GM21423 (cell line): ENCODE results near the gene C4orf50.

Experiments used
- ATAC-seq: cut with Tn5 transposase; IDR thresholded peaks from one replicate; pipeline ENCODE4 v1.9.1; 2021; ENCODE audit warnings: mild to moderate bottlenecking, moderate library complexity; ENCODE audit not compliant: unreplicated experiment

C4orf50 gene

DNA sequence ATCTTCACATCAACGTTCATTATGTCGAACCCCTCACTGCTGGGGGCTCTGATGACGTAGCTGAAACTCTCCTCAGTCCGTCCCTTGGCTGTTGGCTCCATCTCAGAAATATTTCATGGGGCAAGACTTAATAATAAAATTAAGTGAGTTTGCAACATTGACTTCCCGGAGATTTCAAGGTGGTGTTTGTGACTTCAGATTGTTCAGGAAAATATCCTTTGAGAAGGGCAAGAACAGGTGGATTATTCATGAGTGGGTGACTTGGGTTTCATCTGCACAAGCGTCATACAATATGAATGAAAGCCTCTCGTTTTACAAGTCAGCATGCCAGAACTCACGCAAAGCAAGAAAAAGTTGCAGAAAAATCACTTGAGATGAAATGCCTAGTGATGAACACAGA, at the start of gene C4orf50:
Gene C4orf50 (minus strand): TSS at position 101 of the 400 bp plus-strand sequence.
- no peak for ATAC-seq

- ATAC-seq: no peak
These were observed 47.8 kb upstream of the C4orf50 start for GRCh38 chr4:6065934-6066590.

- no peak for ATAC-seq
These were observed 46.9 kb upstream of the C4orf50 start for GRCh38 chr4:6065166-6065565.

DNA sequence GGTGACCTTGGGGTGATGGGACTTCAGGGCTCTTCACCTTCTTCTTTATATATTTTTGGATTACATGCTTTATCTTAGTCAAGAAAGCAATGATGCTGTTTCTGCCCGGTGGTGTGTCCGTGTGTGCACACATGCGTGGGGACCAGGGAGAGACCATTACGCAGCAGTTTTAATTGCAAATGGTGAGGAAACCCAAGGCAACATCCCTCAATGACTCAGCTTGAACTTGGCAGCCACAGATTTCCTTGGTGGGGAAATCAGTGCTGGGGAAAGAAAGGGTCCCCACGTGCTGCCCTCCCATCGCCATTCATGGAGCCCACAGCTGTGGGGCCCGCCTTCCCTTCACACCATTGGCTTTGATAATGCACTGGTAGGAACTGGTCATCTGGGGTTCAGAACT, 46.2 kb upstream of the C4orf50 start:
- ATAC-seq: no peak

DNA sequence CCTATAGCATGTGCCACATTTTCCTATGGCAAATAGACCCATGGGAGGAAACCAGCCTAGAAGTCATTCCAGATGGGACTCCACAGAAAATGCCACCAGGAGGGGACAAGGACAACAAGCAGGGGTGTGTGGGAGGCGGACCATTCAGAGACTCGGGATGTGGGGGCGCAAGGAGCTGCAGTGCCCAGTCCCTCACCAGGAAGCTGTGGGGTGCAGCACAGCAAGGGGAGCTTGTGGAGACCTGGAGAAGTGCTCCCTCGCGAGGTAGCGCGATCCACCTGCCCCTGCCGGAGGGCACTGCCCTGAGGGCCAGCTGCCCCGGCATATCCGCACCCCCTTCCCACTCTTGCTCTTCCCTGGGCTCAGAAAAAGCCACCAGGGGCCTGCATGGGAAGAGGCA, 45.5 kb upstream of the C4orf50 start:
- no peak for ATAC-seq

DNA sequence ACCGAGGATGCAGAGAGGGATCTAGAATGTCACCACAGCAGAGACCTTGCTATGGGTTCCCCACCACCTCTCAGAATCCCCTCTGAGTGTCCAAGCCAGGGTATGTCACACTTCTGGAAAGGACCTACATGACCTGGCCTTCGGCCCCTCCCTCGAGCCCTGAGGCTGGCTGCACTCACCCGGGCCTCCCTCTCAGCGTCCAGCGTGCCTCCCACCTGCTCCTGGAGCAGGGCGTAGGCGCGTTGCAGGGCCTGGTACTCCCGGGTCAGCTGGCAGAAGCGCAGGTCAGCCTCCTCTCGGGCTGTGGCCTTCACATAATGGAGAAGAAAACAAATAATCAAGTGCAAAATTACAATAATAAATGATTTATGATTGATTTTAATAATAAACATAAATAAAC, 43.9 kb upstream of the C4orf50 start:
- ATAC-seq: no peak

DNA sequence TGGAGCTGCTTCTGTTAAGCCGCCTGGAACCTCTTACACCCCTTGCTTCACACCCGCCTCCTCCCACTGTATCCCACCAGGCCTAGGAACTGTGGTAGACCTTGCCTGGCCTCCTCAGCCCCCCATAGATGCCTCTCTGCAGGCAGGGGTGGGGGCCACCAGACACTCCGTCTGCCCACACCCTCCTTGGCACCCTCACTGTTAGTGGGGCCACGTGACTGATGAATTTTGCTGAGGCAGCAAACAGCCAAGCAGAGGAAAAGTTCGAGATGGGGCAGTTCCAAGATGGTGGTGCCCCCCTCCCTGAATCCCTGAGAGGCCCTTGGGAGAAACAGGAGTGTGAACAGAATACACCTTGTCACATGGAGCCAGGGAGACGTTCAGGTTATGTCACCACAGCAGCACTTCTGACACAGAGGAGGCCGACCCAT, 41.2 kb upstream of the C4orf50 start:
- no peak for ATAC-seq

DNA sequence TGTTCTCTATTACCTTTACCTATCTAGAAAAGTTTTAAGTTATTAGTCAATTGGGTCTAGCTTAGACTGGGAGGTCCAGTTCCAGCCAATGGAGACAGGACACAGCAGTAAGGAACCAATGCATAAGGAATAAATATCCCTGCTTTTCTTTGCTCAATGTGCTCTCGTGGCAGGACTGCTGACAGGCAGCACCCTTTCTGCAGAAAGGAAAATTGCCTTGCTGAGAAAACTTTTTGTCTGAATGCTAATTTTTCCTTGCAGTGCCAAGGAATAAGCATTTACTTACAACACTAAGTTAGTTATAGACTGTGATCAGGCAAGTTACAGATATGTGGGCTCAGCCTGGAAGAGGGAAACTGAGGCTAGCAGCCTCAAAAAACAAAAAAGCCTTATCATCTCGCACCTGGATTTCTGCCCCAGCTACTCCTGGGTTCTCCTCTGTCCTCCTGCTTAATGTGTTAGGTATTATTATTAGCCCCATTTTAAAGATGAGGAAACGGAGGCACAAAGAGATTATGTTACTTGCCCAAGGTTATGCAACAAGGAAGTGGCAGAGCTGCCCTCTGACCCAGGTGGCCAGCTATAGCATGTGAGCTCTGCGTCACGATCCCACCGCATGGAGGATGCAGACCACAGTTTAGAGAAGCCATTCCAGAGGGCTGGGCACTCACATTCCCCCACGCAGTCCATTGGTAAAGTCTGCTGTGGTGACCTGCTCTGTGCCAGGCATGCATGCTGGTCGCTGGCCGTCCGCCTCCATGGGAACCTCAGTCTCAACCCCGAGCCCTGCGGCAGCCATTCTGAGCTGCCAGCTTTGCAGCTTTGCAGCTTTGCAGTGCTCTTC, 40.5 kb upstream of the C4orf50 start:
- ATAC-seq: no peak

- ATAC-seq: no peak
These were observed 38.9 kb upstream of the C4orf50 start for GRCh38 chr4:6056976-6057766.

- ATAC-seq: no peak
These were observed 37.2 kb upstream of the C4orf50 start for GRCh38 chr4:6055436-6055835.

GRCh38 chr4:6055030-6055429, 36.8 kb upstream of the C4orf50 start:
- ATAC-seq: no peak

DNA sequence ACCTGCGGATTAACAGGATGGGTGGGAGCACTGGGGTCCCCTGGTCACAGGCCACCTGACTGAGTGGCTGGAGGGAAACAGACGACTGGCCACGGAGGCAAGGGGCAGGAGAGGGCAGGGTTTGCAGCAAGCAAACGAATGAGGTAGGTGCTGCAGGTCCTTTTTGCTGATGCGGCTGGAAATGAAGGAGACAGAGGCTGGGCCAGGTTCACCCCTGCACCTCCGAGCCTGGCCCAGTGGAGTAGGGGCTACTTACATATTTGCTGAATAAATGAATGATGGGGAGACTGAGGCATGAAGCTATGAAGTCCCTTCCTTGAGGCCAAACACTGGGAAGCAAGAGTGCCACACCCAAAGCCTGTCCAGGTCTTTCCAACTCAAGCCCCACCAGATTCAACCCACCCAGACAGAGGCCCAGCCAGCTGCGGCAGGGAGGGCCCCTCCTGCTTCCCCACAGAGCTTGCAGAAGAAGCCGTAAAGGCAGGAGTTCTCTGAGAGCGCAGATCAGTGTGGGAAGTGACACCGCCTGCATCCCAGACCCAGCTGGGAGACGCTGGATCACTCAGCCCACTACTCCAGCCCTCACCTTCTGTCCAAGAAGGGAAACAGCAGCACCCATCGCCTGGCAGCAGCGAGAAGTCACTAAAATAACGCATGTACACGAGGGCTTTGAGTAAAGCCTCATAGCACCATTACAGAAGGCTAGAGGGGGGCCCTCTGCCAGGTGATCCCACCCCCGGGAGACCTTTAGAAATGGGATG, 36.1 kb upstream of the C4orf50 start:
- ATAC-seq: no peak

GRCh38 chr4:6052679-6053078, 34.4 kb upstream of the C4orf50 start:
- ATAC-seq: no peak

DNA sequence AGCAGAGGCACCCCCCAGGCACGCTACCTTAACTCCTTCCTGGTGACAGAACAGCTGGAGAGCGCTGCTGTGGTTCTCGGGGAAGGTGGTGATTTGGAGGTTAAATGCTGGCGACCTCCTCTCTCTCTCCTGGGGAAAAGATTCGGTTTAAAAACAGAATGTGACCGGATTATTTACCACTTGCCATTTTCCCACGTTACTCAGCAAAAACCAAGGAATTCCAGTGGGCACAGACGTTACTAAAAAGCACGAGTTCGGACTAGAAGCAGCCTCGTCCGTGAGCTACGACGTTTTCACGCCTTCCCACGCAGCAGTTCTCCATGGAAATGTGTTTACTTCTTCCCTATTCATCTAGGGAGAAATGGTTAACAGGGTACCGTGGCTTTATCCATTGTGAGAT, 32.3 kb upstream of the C4orf50 start:
- ATAC-seq: no peak

DNA sequence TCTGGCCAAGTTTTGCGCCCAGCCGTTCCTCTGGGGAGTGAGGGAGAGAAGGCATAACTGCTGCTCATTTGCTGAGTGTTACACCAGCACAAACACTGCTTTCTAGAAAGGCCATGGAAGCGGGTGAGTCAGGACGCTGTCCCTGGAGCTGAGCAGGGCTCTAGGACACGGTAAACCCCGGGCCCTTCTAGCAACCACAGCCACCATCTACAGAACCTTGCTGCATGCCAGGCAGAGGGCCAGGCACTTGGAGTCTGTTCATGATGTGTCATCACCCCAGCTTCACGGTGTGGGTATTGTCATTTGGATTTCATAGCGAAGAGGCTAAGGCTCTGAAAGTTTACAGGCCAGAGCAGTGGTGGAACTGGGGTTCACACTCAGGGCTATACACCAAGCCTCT, 31.8 kb upstream of the C4orf50 start:
- no peak for ATAC-seq

GRCh38 chr4:6049278-6049677, 31.0 kb upstream of the C4orf50 start:
- no peak for ATAC-seq

GRCh38 chr4:6048537-6048936, 30.3 kb upstream of the C4orf50 start:
- no peak for ATAC-seq

GRCh38 chr4:6047130-6047673, 29.0 kb upstream of the C4orf50 start:
- no peak for ATAC-seq

- ATAC-seq: no peak
These were observed 28.4 kb upstream of the C4orf50 start for GRCh38 chr4:6046526-6047129.

DNA sequence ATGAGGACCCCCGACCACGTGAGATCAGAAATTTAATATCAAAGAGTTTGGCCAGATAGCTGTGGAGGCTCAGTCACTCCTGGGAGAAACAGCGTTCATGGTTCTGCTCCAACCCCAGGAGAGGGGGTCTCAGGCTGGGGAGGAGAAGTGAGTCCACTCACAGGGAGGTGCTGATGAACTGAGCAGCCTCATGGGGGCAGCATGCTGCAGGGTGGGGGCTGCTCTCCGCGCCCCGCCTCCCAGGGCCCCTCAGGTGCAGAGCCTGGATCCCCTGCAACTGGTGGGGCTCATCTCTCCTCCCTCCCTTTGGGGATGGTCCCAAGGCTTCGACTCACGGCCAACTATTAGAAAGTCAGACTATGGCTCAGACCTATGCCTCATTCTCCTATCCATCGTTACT, 26.6 kb upstream of the C4orf50 start:
- ATAC-seq: no peak
